NT2/D1 (cell line): ENCODE measurements around the gene ASS1.

Source experiments
- SUZ12 ChIP-seq: IDR thresholded peaks from 2 replicates; pipeline ENCODE4 v1.6.1; 2011; ENCODE audit not compliant: insufficient read length, insufficient read depth; ENCODE audit errors: extremely low read depth
- YY1 ChIP-seq: IDR thresholded peaks from 2 replicates; pipeline ENCODE4 v1.6.1; 2011; ENCODE audit not compliant: insufficient read length, insufficient read depth

DNA sequence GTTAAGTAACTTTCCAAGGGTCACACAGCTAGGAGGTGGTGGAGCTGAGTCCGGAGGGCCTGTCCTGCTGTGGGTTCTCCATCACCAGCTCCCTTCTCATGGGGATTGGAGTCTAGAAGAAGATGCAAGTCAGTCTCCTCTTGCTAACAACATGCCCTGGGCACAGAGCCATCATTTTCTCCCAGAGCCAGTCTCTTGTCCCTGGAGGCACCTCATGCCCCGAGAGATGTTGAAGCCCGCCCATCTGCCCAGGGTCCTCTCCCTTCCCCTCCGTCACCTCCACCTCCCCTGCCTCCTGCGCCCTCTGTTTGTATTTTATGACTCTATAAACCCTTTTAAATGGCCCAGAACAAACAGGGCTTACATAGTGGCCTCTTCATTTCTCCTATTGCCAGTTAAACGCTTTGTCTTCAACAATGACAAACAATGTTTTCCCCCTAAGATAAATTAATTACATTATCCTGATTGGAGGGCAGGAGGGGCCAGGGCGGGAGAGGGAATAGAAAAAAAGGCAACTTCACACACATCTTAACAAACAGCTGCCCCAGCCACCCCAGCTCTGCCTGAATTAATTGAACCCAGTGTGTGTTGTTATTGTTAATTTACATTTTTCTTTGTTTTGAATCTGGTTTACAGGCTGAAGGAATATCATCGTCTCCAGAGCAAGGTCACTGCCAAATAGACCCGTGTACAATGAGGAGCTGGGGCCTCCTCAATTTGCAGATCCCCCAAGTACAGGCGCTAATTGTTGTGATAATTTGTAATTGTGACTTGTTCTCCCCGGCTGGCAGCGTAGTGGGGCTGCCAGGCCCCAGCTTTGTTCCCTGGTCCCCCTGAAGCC, 55.8 kb downstream of the ASS1 start:
- TF ChIP-seq YY1 (no peak), SUZ12 (no peak)
